Measurements from ENCODE around the gene NR3C2.

NR3C2 gene

DNA sequence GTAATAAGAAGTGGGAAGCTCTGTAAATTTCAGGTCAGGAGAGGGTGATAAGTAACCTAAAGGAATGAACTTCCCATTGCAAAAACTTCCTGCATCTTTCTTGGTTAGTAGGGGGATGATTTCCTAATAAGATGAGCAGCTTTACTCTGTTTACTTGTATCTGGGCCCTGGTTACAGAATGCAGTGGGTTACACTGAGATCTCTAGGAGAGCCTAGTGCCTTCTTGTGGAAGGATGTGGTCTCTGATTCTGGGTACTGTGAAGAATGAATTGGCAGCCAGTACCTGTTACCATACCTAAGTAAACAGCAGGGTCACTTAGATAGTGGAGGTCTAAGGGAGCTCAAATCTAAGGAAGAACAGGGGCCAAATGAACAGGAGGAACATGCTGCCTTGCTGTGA, 389.8 kb downstream of the NR3C2 start:
- no peak for DNase-seq (ENCODE audit: low spot score)

DNA sequence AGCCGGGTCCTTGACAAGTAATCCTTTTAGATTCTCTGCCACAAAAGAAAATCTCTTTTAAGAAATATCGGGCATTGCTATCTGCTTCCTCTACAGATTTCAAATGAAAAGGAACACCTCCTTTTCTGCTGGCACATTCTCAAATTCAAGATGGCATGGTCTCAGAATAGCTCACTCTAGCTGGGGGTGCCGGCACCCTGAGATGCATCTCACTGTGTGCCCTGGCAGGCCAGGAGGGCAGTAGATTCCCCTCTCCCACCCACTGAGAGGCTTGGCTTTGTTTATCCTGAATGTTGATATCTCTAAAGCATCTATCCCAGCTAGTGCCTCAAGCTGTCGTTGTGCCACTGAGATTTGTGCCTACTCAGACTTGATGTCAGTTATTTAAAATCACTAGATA, 390.8 kb downstream of the NR3C2 start:
- no peak for DNase-seq (ENCODE audit: low spot score)

DNA sequence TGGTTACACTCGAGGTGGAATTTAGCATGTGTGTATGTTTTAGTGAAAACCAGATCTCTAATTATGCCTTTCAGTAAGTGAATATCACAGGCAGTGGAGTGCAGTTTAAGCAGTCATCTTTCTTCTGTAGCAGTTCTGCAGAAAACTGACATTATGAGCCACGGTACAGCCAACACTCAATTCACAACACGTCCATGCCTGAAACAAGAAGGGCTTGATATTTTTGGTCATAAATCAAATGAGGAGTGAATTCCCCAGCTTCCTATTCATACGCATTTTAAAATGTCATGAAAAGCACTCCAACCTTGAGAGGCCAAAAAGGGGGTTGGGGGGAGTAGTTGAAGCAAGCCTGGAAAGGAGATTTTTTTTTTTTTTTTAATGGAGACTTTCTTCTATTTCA, 393.6 kb downstream of the NR3C2 start:
- DNase-seq (ENCODE audit: low spot score): no peak

- no peak for DNase-seq (ENCODE audit: low spot score)
Measured at GRCh38 chr4:148044912-148045352, 397.3 kb downstream of the NR3C2 start.

- DNase-seq (ENCODE audit: low spot score): no peak
Measured at GRCh38 chr4:148044089-148044911, 397.9 kb downstream of the NR3C2 start.

- DNase-seq (ENCODE audit: low spot score): no peak
Measured at GRCh38 chr4:148041606-148042329, 400.4 kb downstream of the NR3C2 start.

DNA sequence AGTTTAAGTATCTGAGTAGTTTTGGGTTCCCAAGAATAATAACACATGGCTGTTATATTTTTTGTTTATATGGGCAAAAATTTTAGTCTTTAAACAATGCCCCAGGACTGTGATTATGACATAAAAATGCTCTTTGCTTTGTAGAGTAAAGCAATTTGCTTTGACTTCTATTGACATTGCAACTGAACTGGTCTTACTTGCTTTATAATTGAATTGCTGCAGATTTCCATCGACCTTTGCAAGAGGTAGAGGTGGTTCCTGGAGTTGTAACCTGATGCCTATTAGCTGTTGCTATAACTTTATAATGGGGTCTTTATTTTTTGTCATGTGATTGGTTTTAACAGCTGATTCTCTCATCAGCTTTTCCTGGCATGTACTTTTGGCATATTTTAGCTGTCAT, 407.4 kb downstream of the NR3C2 start:
- no peak for DNase-seq (ENCODE audit: low spot score)

GRCh38 chr4:148030193-148030873, 411.9 kb downstream of the NR3C2 start:
- peak; percentile 60 for DNase-seq (ENCODE audit: low spot score)

DNA sequence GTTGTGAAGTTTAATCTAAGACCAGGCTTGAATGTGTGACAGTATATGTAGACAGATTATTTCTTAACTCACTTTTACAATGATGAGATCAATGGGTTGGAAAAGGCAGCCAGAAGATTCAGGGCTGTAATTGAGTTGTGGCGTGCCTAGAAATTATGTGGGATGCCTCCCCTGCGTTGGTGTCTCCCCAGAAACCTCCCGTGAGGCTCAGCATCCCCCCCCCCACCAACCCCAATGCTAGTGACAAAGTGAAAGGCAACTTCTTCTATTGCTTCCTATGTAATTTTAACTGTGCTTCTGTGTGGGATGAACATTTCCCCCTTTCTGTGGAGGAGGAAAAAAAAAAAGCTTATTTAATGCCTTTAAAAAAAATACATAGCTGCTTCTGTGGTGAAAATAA, 412.4 kb downstream of the NR3C2 start:
- no peak for DNase-seq (ENCODE audit: low spot score)

All from AG20443 (cell line).